Measurements from ENCODE around the gene LASP1.

The LASP1 gene

DNA sequence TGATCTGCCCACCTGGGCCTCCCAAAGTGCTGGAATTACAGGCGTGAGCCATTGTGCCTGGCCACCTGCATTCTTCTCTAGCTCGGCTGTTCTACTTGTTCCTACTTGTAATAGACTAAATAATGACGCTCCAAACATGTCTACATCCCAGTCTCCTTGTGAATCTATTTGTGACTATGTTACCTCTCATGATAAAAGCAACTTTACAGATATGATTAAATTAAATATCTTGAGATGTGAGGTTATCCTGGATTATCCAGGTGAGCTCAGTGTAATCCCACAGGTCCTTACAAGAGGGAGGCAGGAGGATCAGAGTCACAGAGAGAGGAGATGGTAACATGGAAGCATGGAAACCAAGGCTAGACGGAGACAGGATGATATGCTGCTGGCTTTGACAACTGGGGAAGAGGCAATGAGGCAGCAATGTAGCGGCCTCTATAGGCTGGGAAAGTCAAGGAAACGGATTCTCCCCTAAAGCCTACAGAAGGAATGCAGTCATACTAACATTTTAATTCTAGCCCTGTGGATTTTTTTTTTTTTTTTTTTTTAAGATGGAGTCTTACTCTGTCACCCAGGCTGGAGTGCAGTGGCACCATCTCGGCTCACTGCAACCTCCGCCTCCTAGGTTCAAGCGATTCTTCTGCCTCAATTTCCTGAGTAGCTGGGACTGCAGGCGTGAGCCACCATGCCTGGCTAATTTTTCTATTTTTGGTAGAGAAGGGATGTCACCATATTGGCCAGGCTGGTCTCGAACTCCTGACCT, 5.0 kb upstream of the LASP1 start:
- no peak overlapping the region for H3K4me2 ChIP-seq (ENCODE audit: insufficient read depth, low read length)
- ATAC-seq (ENCODE audit: insufficient read depth, low read depth) (no peak), DNase-seq (no peak)
- H3K36me3 ChIP-seq (ENCODE audit: insufficient read depth, low read length): no peaks in the 10 kb centered on the region
- no peak overlapping the region for H3K9ac ChIP-seq (ENCODE audit: low read depth, low read length)
- H4K20me1 ChIP-seq (ENCODE audit: insufficient read depth, low read length): no peaks in the 10 kb centered on the region
- no peaks in the 10 kb centered on the region for H3K79me2 ChIP-seq (ENCODE audit: insufficient read depth, low read length)
- peaks cover 13% of the 10 kb centered on the region for H3K4me1 ChIP-seq (ENCODE audit: insufficient read depth, low read length)
- TF ChIP-seq, protein P1, sequence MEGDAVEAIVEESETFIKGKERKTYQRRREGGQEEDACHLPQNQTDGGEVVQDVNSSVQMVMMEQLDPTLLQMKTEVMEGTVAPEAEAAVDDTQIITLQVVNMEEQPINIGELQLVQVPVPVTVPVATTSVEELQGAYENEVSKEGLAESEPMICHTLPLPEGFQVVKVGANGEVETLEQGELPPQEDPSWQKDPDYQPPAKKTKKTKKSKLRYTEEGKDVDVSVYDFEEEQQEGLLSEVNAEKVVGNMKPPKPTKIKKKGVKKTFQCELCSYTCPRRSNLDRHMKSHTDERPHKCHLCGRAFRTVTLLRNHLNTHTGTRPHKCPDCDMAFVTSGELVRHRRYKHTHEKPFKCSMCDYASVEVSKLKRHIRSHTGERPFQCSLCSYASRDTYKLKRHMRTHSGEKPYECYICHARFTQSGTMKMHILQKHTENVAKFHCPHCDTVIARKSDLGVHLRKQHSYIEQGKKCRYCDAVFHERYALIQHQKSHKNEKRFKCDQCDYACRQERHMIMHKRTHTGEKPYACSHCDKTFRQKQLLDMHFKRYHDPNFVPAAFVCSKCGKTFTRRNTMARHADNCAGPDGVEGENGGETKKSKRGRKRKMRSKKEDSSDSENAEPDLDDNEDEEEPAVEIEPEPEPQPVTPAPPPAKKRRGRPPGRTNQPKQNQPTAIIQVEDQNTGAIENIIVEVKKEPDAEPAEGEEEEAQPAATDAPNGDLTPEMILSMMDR (IDR thresholded peaks at IDR 0.05; ENCODE audit: borderline replicate concordance, extremely low read depth, low read length, poor library complexity, severe bottlenecking): no peak
- TF ChIP-seq EZH2 (IDR thresholded peaks at IDR 0.05; ENCODE audit: borderline replicate concordance, low read depth, low read length, severe bottlenecking): no peak
- H3K9me3 ChIP-seq (ENCODE audit: insufficient read depth, low read length, severe bottlenecking): no peaks in the 10 kb centered on the region
- H3K4me3 ChIP-seq (ENCODE audit: low read depth in 1 of 2, low read length in 2 of 2): no peak overlapping the region
- H3K27me3 ChIP-seq (ENCODE audit: insufficient read depth, low read length, poor library complexity): no peaks in the 10 kb centered on the region
- no peak overlapping the region for H3K27ac ChIP-seq (ENCODE audit: low read length)
- no peak overlapping the region for H2AFZ ChIP-seq (ENCODE audit: low read depth, low read length)

DNA sequence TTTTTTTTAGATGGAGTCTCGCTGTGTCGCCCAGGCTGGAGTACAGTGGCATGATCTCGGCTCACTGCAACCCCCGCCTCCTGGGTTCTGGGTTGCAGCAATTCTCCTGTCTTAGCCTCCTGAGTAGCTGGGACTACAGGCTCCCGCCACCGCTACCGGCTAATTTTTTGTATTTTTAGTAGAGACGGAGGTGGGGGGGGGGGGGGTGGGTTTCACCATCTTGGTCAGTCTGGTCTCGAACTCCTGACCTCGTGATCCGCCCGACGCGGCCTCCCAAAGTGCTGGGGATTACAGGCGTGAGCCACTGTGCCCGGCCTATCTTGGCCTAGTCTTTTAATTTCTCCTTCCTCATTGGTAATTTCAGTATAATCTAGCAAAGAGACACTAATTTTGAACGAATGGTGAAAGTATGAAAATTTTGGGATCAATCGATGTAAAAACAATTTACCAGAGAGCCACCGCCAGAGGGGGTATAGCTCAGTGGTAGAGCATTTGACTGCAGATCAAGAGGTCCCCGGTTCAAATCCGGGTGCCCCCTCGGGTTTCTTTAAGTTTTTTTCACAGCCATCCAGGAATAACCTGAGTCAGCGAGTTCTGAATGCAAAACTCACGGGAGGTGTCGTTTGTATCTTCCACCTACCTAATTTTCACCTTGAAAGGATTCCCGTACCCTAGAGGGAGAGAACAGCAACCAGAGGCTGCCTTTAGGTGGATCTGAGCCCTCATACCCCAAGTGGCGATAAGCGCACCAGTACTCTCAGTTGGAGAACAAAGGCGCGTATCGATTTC, 2.5 kb upstream of the LASP1 start:
- Histone ChIP-seq H3K79me2 (ENCODE audit: insufficient read depth, low read length) (peaks cover 24% of the 10 kb centered on the region), H3K4me2 (ENCODE audit: insufficient read depth, low read length) (peak overlapping the region; percentile 83; the same call in 1 of the 2 replicates), H3K9ac (ENCODE audit: low read depth, low read length) (no peak overlapping the region), H2AFZ (ENCODE audit: low read depth, low read length) (no peak overlapping the region), H4K20me1 (ENCODE audit: insufficient read depth, low read length) (peaks cover 12% of the 10 kb centered on the region), H3K27ac (ENCODE audit: low read length) (peak overlapping the region; percentile 85; the same call in 1 of the 2 replicates), H3K27me3 (ENCODE audit: insufficient read depth, low read length, poor library complexity) (no peaks in the 10 kb centered on the region), H3K4me1 (ENCODE audit: insufficient read depth, low read length) (peaks cover 30% of the 10 kb centered on the region), H3K36me3 (ENCODE audit: insufficient read depth, low read length) (peaks cover 2% of the 10 kb centered on the region), H3K9me3 (ENCODE audit: insufficient read depth, low read length, severe bottlenecking) (no peaks in the 10 kb centered on the region), H3K4me3 (ENCODE audit: low read depth in 1 of 2, low read length in 2 of 2) (peak overlapping the region in 1 of 2 experiments; percentile 74; a peak in 1 of 4 replicates)
- no peak for TF ChIP-seq EZH2 (IDR thresholded peaks at IDR 0.05; ENCODE audit: borderline replicate concordance, low read depth, low read length, severe bottlenecking)
- TF ChIP-seq, protein P1 (IDR thresholded peaks at IDR 0.05; ENCODE audit: borderline replicate concordance, extremely low read depth, low read length, poor library complexity, severe bottlenecking): peak; percentile 26
- no peak for ATAC-seq (ENCODE audit: insufficient read depth, low read depth)
- peak; percentile 60 for DNase-seq

DNA sequence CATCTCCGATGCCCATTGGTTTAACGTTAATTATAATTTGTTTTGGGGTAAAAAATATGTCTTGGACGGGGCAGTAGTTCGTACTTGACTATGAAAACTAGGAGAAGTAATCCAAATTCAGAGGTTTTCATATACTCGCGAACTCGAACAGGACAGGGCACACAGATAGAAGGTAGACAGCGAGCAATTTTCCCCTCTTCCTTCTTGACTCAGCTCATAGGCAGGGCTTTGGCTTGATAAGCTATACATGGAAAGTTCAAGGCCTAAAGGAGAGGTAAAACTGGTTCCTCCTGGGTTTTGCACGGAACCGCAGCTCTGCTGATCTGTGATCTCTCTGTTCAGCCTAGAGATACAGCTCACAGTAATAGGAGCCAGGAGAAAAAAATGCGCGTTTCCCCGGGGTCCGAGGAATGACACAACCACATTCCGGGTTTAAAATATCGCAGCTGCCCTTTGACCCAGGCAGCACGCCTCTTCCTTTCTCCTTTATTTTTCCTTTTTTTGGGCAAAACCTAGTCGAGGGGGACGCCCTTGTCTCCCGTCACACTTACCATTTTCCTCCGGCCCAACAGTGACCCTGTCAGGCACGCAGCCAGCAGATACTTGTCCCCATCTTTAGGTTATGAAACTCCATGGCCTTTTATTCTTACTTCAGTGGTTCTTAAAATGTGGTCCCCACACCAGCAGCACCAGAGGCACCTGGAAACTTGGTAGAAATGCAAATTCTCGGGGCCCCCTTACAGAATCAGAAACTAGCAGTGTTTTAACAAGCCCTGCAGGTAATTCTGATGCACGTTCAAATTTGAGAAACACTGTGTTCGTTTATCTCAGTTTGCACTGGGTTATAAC, 1.7 kb upstream of the LASP1 start:
- H3K4me2 ChIP-seq (ENCODE audit: insufficient read depth, low read length): peak overlapping the region; percentile 83
- TF ChIP-seq, protein P1 (IDR thresholded peaks at IDR 0.05; ENCODE audit: borderline replicate concordance, extremely low read depth, low read length, poor library complexity, severe bottlenecking): no peak
- TF ChIP-seq EZH2 (IDR thresholded peaks at IDR 0.05; ENCODE audit: borderline replicate concordance, low read depth, low read length, severe bottlenecking): no peak
- no peaks in the 10 kb centered on the region for H3K9me3 ChIP-seq (ENCODE audit: insufficient read depth, low read length, severe bottlenecking)
- ATAC-seq (ENCODE audit: insufficient read depth, low read depth) (no peak), DNase-seq (no peak)
- peak overlapping the region; percentile 75 for H3K9ac ChIP-seq (ENCODE audit: low read depth, low read length)
- H3K27me3 ChIP-seq (ENCODE audit: insufficient read depth, low read length, poor library complexity): no peaks in the 10 kb centered on the region
- H3K4me3 ChIP-seq (ENCODE audit: low read depth in 1 of 2, low read length in 2 of 2): peak overlapping the region; percentile 45 to 74
- peaks cover 32% of the 10 kb centered on the region for H3K79me2 ChIP-seq (ENCODE audit: insufficient read depth, low read length)
- H3K4me1 ChIP-seq (ENCODE audit: insufficient read depth, low read length): peaks cover 38% of the 10 kb centered on the region
- peaks cover 10% of the 10 kb centered on the region for H3K36me3 ChIP-seq (ENCODE audit: insufficient read depth, low read length)
- H3K27ac ChIP-seq (ENCODE audit: low read length): peak overlapping the region; percentile 85
- H4K20me1 ChIP-seq (ENCODE audit: insufficient read depth, low read length): peaks cover 21% of the 10 kb centered on the region
- H2AFZ ChIP-seq (ENCODE audit: low read depth, low read length): peak overlapping the region; percentile 79

Data from DND-41 (cell line).